ENCODE results near the gene ACAP3. TPM values are rescaled to one million over a fixed set of nuclear protein-coding genes. Genes with fewer than 3 reads are reported as not detected.

Gene ACAP3
- total RNA-seq, 1 experiment from 2014 or later, result 30.7 TPM

- TF ChIP-seq REST (IDR thresholded peaks at IDR 0.05; ENCODE audit: insufficient read depth in 1 of 2, low read depth in 2 of 2, low read length in 1 of 2) (no peak), TCF7L2 (IDR thresholded peaks at IDR 0.05; ENCODE audit: low read depth, low read length) (no peak)
- no peak overlapping the region for H3K4me3 ChIP-seq (ENCODE audit: low read depth in 2 of 2, low read length in 2 of 2)
- CTCF ChIA-PET, result interaction anchor here (0.6 kb wide), 1 partner anchor 173 kb away, joined by 3 read pairs; no protein-coding TSS in a partner anchor
- in situ Hi-C loops (cut with HindIII; ENCODE audit: low pct_unique_long_range_greater_than_20kb, low sequenced_read_pairs) (no loop called here), intact Hi-C loops (cut with micrococcal nuclease; ENCODE audit: unreplicated experiment) (no loop called here)
- DNase-seq (ENCODE audit: low read depth, low spot score), result no peak
- no TSS peak for BruUV-seq (replicated peaks)
- no peaks in the 10 kb centered on the region for H3K27me3 ChIP-seq (ENCODE audit: control insufficient read depth, insufficient read depth, low read length)
- H3K9me3 ChIP-seq (ENCODE audit: control insufficient read depth, insufficient read depth, low read depth, low read length), result no peaks in the 10 kb centered on the region
- no peaks in the 10 kb centered on the region for H3K36me3 ChIP-seq (ENCODE audit: control insufficient read depth, insufficient read depth, low read length)
- POLR2A ChIA-PET, result interaction anchor here (0.6 kb wide), 1 partner anchor 72 kb away, joined by 3 read pairs; no protein-coding TSS in a partner anchor
- H3K27ac ChIP-seq (ENCODE audit: low read length), result no peak overlapping the region; the same call in 1 of the 2 replicates
- no peak for ATAC-seq
- peaks cover 58% of the 10 kb centered on the region for H3K4me1 ChIP-seq (ENCODE audit: control insufficient read depth, insufficient read depth, low read length)
These were observed 46.8 kb upstream of the ACAP3 start for GRCh38 chr1:1354271-1355247.

- BruUV-seq (replicated peaks), result TSS peak; percentile 68
- ATAC-seq, result peak; percentile 7
- peak overlapping the region; percentile 85 for H3K27ac ChIP-seq (ENCODE audit: low read length)
These were observed 45.8 kb upstream of the ACAP3 start for GRCh38 chr1:1353389-1354151.

More at GRCh38 chr1:1353389-1354151, 45.8 kb upstream of the ACAP3 start:
- 0 out of 2 replicates have a peak, but pooled peaks have one; percentile 49 for TF ChIP-seq SIN3A (IDR thresholded peaks at IDR 0.05; ENCODE audit: borderline replicate concordance, insufficient read depth, low read depth, low read length)
- TF ChIP-seq POLR2AphosphoS5 (IDR thresholded peaks at IDR 0.05; ENCODE audit: low read depth, low read length), result peak; percentile 64; the same call in 1 of the 2 replicates
- TF ChIP-seq REST (IDR thresholded peaks at IDR 0.05; ENCODE audit: insufficient read depth in 1 of 2, low read depth in 2 of 2, low read length in 1 of 2), result no peak
- Histone ChIP-seq H3K9me3 (ENCODE audit: control insufficient read depth, insufficient read depth, low read depth, low read length) (no peaks in the 10 kb centered on the region), H3K36me3 (ENCODE audit: control insufficient read depth, insufficient read depth, low read length) (no peaks in the 10 kb centered on the region), H3K4me3 (ENCODE audit: low read depth in 2 of 2, low read length in 2 of 2) (no peak overlapping the region), H3K4me1 (ENCODE audit: control insufficient read depth, insufficient read depth, low read length) (peaks cover 48% of the 10 kb centered on the region), H3K27me3 (ENCODE audit: control insufficient read depth, insufficient read depth, low read length) (no peaks in the 10 kb centered on the region)
- in situ Hi-C loops (cut with HindIII; ENCODE audit: low pct_unique_long_range_greater_than_20kb, low sequenced_read_pairs), result no loop called here
- DNase-seq (ENCODE audit: low read depth, low spot score), result no peak
- ChIA-PET POLR2A (no interaction called here), CTCF (no interaction called here)
- intact Hi-C loops (cut with micrococcal nuclease; ENCODE audit: unreplicated experiment), result no loop called here

Measured in Panc1 (cell line).